Measurements from ENCODE around the gene POU5F2.

The POU5F2 gene

GRCh38 chr5:93721511-93721910 is 19.9 kb downstream of the POU5F2 start:
- TF ChIP-seq, protein P1, sequence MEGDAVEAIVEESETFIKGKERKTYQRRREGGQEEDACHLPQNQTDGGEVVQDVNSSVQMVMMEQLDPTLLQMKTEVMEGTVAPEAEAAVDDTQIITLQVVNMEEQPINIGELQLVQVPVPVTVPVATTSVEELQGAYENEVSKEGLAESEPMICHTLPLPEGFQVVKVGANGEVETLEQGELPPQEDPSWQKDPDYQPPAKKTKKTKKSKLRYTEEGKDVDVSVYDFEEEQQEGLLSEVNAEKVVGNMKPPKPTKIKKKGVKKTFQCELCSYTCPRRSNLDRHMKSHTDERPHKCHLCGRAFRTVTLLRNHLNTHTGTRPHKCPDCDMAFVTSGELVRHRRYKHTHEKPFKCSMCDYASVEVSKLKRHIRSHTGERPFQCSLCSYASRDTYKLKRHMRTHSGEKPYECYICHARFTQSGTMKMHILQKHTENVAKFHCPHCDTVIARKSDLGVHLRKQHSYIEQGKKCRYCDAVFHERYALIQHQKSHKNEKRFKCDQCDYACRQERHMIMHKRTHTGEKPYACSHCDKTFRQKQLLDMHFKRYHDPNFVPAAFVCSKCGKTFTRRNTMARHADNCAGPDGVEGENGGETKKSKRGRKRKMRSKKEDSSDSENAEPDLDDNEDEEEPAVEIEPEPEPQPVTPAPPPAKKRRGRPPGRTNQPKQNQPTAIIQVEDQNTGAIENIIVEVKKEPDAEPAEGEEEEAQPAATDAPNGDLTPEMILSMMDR (conservative IDR thresholded peaks at IDR 0.05; ENCODE audit: control insufficient read depth, insufficient read depth, low read depth, low read length): no peak
- DNase-seq (ENCODE audit: low read depth): no peak
- H3K4me3 ChIP-seq (ENCODE audit: control insufficient read depth, low read depth, low read length): no peak overlapping the region

DNA sequence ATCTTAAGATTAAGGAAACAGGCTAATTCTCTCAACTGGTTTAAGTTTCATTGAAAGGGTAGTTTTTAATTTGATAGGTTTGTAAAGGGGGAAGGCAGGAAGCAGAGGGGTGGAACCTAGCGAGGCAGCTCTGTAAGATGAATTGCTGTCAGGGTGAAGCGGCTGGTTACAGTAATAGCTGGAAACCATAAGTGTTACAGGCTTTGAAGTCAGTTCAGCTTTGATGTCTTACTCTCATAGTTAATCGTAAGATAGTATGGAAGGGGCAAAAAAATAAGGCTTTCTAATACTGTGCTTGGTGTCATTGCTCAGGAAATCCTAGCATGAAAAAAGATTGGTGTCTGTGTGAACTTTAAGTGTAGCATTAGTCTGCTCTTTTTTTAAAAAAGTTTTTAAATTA is 20.3 kb downstream of the POU5F2 start:
- H3K4me3 ChIP-seq (ENCODE audit: control insufficient read depth, low read depth, low read length): no peak overlapping the region
- no peak for DNase-seq (ENCODE audit: low read depth)

DNA sequence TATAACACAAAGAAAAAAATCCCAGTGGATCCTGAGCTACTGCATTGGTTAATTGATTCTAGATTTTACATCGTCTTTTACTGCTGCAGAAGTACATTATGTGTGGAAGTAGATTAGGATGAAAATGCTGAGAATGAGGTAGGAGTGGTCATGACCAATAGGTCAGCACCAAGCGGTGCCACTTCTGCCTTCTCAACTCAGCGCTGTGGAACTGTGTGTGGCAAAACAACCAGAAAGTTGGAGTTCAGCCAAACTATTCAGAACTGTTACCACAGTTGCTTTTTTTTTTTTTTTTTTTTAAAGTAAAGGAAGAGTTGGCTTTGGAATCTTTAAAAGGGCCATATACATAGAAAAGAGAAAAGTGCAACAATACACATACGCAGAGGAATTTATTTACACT is 24.2 kb downstream of the POU5F2 start:
- TF ChIP-seq, protein P1 (conservative IDR thresholded peaks at IDR 0.05; ENCODE audit: control insufficient read depth, insufficient read depth, low read depth, low read length): no peak
- H3K4me3 ChIP-seq (ENCODE audit: control insufficient read depth, low read depth, low read length): no peak overlapping the region
- DNase-seq (ENCODE audit: low read depth): peak; percentile 28

More for the DNA sequence above, 20.3 kb downstream of the POU5F2 start:
- TF ChIP-seq, protein P1 (conservative IDR thresholded peaks at IDR 0.05; ENCODE audit: control insufficient read depth, insufficient read depth, low read depth, low read length): no peak

DNA sequence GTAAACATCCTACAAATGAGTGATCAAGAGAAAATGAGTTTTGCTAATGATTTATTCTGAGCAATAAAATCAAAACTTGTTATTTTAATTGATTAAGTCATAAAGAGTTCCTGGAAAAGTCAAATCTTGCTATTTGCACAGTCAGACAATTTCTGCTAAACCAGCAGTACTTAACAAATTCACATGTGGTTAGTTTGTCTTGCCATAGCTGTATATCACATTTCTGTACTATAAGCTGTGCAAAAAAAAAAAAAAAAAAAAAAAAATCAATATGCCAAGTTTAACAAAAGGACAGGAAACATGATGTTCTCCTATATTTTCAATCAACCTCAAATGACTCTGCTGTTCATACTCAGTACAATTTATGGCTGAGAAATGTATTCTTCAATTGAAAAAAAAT is 24.9 kb downstream of the POU5F2 start:
- TF ChIP-seq, protein P1 (conservative IDR thresholded peaks at IDR 0.05; ENCODE audit: control insufficient read depth, insufficient read depth, low read depth, low read length): no peak
- no peak overlapping the region for H3K4me3 ChIP-seq (ENCODE audit: control insufficient read depth, low read depth, low read length)
- DNase-seq (ENCODE audit: low read depth): no peak

DNA sequence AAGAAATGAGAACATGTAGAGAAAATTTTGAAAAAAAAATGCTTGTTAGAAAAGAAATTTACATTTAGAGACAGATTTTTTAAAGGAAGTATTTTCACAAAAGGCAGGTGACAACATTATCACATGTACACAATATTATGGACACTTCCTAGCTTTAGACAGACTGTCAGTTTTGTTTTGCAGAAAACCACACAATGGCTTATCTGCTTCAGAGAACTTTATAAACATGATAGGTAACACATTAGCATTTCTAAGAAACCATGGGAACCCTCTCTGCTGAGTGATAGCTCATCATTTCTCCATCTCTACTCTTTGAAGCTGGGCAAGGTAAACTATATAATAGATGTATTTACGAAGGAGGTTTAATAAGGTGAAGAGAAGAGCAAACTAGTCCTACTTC is 25.6 kb downstream of the POU5F2 start:
- H3K4me3 ChIP-seq (ENCODE audit: control insufficient read depth, low read depth, low read length): no peak overlapping the region
- TF ChIP-seq, protein P1 (conservative IDR thresholded peaks at IDR 0.05; ENCODE audit: control insufficient read depth, insufficient read depth, low read depth, low read length): no peak
- no peak for DNase-seq (ENCODE audit: low read depth)

DNA sequence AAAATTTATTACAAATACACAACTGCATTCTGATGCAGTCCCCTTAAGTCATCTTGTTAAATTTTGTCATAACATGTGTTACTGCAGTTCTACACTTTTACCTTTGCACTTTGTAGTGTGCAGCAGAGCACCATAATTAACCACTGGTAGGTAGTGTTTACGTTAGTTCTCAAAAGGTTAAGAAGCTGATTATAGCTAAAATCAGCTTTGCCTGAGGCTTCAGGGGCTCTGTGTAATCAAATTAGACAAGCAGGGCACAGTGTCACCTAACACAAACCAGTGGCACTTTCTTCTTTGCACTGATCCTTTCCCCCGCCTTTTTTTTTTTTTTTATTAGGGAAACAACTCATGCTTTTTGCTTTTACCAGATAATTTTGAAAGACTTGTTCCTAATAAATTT is 26.1 kb downstream of the POU5F2 start:
- no peak for DNase-seq (ENCODE audit: low read depth)

More for the DNA sequence above, 26.1 kb downstream of the POU5F2 start:
- H3K4me3 ChIP-seq (ENCODE audit: control insufficient read depth, low read depth, low read length): no peak overlapping the region
- TF ChIP-seq, protein P1 (conservative IDR thresholded peaks at IDR 0.05; ENCODE audit: control insufficient read depth, insufficient read depth, low read depth, low read length): no peak
